GM19238 (cell line): ENCODE results near the gene FADS3.

Experiments
- DNase-seq: peaks from one replicate; pipeline ENCODE4 v3.0.0; 2011; ENCODE audit warnings: low spot score; ENCODE audit not compliant: insufficient read length

The FADS3 gene

GRCh38 chr11:61891331-61892084 is at the start of gene FADS3:
FADS3 (minus strand) TSS chr11:61891545; CDS start chr11:61891381, 164 bp downstream.
- peak; percentile 56 for DNase-seq

- DNase-seq = no peak
Measured at GRCh38 chr11:61940466-61940865, 49.1 kb upstream of the FADS3 start.

- DNase-seq = no peak
Measured at GRCh38 chr11:61935861-61936260, 44.5 kb upstream of the FADS3 start.

- no peak for DNase-seq
Measured at GRCh38 chr11:61930933-61931332, 39.6 kb upstream of the FADS3 start.

GRCh38 chr11:61928606-61929005 is 37.3 kb upstream of the FADS3 start:
- no peak for DNase-seq

GRCh38 chr11:61927501-61927900 is 36.2 kb upstream of the FADS3 start:
- no peak for DNase-seq

- no peak for DNase-seq
Measured at GRCh38 chr11:61926235-61926634, 34.9 kb upstream of the FADS3 start.

GRCh38 chr11:61925736-61926135 is 34.4 kb upstream of the FADS3 start:
- no peak for DNase-seq

- no peak for DNase-seq
Measured at GRCh38 chr11:61924064-61924455, 32.7 kb upstream of the FADS3 start.

- DNase-seq = no peak
Measured at GRCh38 chr11:61923166-61924063, 32.1 kb upstream of the FADS3 start.

- DNase-seq = no peak
Measured at GRCh38 chr11:61922539-61922938, 31.2 kb upstream of the FADS3 start.

GRCh38 chr11:61921446-61921845 is 30.1 kb upstream of the FADS3 start:
- no peak for DNase-seq

GRCh38 chr11:61919705-61920631 is 28.6 kb upstream of the FADS3 start:
- DNase-seq = peak; percentile 1

GRCh38 chr11:61918938-61919704 is 27.8 kb upstream of the FADS3 start:
- no peak for DNase-seq

- no peak for DNase-seq
Measured at GRCh38 chr11:61918251-61918937, 27.0 kb upstream of the FADS3 start.

GRCh38 chr11:61917334-61918109 is 26.2 kb upstream of the FADS3 start, which contains the start of gene RAB3IL1:
RAB3IL1 (minus strand) TSS chr11:61917566; CDS start chr11:61917367, 199 bp downstream.
- no peak for DNase-seq

- DNase-seq = no peak
Measured at GRCh38 chr11:61916737-61917333, 25.5 kb upstream of the FADS3 start.

- DNase-seq = peak; percentile 3
Measured at GRCh38 chr11:61914471-61915171, 23.3 kb upstream of the FADS3 start.
